NCI-H2029 (cell line): Measurements from ENCODE around the gene RIPK3.
A peak's percentile ranks its signal among the peaks of the same experiment; 100 is the strongest.
"Not testable (repeated sequence)": the region's sequence is repeated elsewhere in the genome, so short reads cannot be mapped to it uniquely, and the experiment has no call there.

Source experiments
- DNase-seq: peaks from one replicate; lab custom pipeline; 2025; lab: John Stamatoyannopoulos, UW

The RIPK3 gene

GRCh38 chr14:24339284-24340151, at the start of gene RIPK3:
RIPK3 (minus strand) TSS chr14:24339991; CDS start chr14:24339826, 165 bp downstream.
- DNase-seq = no peak

GRCh38 chr14:24389226-24389848, 49.5 kb upstream of the RIPK3 start:
- no peak for DNase-seq

- DNase-seq = no peak
Observed at GRCh38 chr14:24388474-24389179, 48.8 kb upstream of the RIPK3 start.

- DNase-seq = not testable (repeated sequence)
Observed at GRCh38 chr14:24387579-24387978, 47.8 kb upstream of the RIPK3 start.

- DNase-seq = no peak
Observed at GRCh38 chr14:24387009-24387345, 47.2 kb upstream of the RIPK3 start.

GRCh38 chr14:24385524-24385923, 45.7 kb upstream of the RIPK3 start:
- no peak for DNase-seq

GRCh38 chr14:24384169-24384568, 44.4 kb upstream of the RIPK3 start:
- no peak for DNase-seq

GRCh38 chr14:24382064-24382371, 42.2 kb upstream of the RIPK3 start:
- DNase-seq = no peak

- DNase-seq = no peak
Observed at GRCh38 chr14:24381363-24382063, 41.7 kb upstream of the RIPK3 start.

- DNase-seq = no peak
Observed at GRCh38 chr14:24379907-24380730, 40.3 kb upstream of the RIPK3 start.

GRCh38 chr14:24378981-24379906, 39.5 kb upstream of the RIPK3 start:
- no peak for DNase-seq

GRCh38 chr14:24378327-24378726, 38.5 kb upstream of the RIPK3 start:
- DNase-seq = no peak

- DNase-seq = peak; percentile 91
Observed at GRCh38 chr14:24377657-24378056, 37.9 kb upstream of the RIPK3 start.

- DNase-seq = no peak
Observed at GRCh38 chr14:24377126-24377525, 37.3 kb upstream of the RIPK3 start.

- DNase-seq = no peak
Observed at GRCh38 chr14:24376448-24377070, 36.8 kb upstream of the RIPK3 start.

- DNase-seq = no peak
Observed at GRCh38 chr14:24372701-24373416, 33.1 kb upstream of the RIPK3 start.

GRCh38 chr14:24371605-24372004, 31.8 kb upstream of the RIPK3 start:
- DNase-seq = not testable (repeated sequence)

GRCh38 chr14:24370748-24371147, 31.0 kb upstream of the RIPK3 start:
- no peak for DNase-seq
